HG03354 (cell line): Measurements from ENCODE around the gene HPSE2.

ENCODE experiments used
- ATAC-seq: cut with Tn5 transposase; IDR thresholded peaks from one replicate; pipeline ENCODE4 v1.9.1; 2021; ENCODE audit warnings: mild to moderate bottlenecking; ENCODE audit not compliant: unreplicated experiment, poor library complexity, severe bottlenecking

Gene HPSE2

DNA sequence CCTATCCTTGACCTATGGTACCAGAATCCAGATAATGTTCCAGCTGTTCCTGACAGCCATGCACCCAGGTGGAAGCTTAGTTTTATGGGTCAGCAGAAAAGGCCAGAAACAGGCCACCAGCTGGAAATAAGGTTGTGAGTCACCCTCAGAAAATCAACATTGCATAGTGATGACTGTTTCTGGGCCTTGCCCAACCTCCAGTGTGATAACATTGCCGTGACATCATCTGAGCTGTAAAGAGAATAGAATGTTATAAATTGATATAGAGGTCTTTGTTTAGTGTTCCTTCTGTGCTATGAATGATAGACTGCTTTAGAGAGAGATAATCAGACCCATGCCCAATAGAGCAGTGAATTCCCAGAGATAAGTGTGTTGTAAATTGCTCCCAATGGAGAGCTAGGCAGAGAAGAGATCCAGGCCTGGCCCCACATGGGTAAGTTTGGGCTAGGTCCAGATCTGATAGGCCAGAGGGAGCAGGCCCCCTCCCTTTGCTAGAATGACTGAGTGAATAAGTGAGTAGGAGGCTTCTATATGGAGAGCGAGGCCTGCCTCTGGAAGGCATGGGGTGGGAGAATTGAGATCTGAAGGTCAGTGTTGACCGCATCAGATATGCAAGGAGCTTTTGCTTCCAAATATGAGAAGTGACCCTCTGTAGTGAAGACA lies 774.7 kb downstream of the HPSE2 start:
- no peak for ATAC-seq

GRCh38 chr10:98458809-98459784 lies 776.6 kb downstream of the HPSE2 start:
- ATAC-seq: no peak

DNA sequence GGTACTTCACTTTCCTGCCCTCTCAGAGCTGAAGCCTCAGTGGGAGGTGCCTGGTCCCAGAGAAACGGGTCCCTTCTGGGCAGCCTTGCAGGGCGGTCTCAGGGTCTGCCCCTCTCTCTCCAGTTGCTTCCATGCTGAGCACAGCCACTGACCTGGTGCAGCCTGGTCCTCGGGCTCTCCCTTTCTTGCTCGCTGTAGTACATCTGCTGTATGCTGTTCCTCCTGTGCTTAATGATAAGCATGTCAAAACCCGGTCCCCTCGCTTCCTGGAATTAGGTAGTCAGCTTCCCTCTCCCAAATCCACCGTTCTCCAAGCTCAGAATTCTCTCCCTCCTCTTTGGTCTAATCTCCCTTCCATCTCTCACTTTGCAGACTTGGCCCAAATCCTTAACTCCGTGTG lies 777.9 kb downstream of the HPSE2 start:
- ATAC-seq: no peak

- no peak for ATAC-seq
These were observed 778.8 kb downstream of the HPSE2 start for GRCh38 chr10:98456686-98457482.

DNA sequence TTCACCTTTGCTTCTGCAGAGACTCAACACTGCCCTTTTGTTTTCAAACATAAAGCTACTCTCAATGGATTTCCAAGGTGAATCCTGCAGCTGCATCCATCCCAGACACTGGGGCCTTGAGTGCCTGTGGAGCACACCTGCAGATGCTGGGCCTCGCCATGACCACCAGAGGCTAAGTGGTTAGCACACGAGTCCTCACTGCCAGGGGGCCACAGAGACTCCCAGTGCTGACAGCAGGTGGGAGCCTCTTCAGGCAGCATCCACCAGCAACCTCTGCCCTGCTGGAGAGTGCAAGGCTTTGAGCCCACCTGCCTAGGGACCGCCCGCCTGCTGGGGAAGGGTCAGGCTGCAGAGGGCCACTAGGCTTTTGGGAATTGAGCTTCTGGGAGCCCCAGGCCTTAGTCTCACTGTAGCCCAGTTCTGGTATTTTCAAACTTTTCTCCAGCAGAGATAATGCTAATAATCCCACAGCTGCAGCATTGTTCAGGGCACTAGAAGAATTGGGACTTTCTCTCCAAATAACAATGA lies 779.5 kb downstream of the HPSE2 start:
- no peak for ATAC-seq

GRCh38 chr10:98453729-98454128 lies 781.9 kb downstream of the HPSE2 start:
- no peak for ATAC-seq

DNA sequence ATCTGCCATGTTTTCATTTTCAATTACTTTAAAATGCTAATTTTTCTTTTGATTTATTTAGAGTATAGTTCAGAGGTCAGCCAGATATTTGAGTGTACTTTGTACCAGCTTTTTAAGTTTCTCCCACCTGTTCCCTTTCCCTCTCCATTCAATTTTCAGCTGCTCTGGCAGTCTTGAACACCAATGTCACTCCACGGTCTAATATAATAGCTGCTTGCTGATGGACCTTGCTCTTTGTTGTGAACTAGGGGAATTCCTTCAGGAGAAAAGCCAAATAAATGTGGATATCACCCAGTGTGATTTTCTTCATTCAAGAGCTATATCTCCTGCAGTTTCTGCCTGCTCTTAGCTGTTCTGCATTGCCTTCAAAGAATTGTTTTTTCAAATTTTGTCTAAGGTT lies 785.0 kb downstream of the HPSE2 start:
- ATAC-seq: no peak

DNA sequence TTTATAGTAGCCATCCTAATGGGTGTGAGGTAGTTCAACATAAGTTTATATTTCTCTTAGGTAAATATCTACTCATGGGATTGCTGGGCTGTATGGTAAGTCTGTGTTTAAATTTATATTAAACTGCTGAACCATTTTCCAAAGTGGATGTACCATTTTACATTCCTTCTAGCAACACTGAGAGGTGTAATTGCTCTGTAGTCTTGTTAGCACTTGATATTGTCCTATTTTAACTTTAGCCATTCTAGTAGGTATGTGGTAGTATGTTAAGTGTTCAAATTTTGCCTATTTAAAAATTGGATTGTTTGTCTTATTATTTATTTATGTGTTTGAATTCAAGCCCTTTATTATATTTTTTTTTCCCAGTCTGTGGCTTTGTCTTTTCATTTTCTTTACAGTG lies 786.4 kb downstream of the HPSE2 start:
- ATAC-seq: no peak

DNA sequence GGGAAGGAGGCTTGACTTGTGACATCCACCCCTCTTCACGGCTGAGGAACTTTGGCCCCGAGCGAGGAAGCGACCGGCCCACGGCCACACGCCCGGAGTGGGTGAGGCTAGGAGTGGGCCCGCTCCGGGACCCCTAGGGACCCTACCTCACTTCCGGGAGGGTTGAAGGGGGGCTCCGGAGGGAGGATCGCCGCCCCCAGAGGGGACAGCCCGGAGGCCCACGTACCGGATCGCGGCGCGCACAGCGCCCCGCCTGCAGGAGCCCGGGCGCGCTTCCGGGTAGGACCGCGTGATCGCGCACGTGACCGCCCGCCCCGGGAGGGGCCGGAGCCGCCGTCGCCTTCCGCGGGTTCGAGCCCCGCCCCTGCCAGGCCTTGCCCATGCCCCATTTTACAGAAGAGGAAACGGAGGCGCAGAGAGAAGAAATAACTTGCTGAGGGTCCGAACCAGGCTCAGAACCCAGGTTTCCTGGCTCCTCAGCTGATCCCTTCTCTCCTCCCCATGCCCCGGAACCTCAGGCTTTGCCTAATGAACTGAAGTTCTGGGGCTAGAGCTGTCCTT lies 788.9 kb downstream of the HPSE2 start, which contains the start of gene HPS1:
Gene HPS1 (minus strand): TSS at position 275 of the 561 bp plus-strand sequence. CDS start 3,695 bp downstream, outside the sequence.
- peak; percentile 87 for ATAC-seq

- peak; percentile 28 for ATAC-seq
These were observed 789.4 kb downstream of the HPSE2 start for GRCh38 chr10:98446151-98446660.

GRCh38 chr10:98445200-98445812 lies 790.3 kb downstream of the HPSE2 start:
- no peak for ATAC-seq

DNA sequence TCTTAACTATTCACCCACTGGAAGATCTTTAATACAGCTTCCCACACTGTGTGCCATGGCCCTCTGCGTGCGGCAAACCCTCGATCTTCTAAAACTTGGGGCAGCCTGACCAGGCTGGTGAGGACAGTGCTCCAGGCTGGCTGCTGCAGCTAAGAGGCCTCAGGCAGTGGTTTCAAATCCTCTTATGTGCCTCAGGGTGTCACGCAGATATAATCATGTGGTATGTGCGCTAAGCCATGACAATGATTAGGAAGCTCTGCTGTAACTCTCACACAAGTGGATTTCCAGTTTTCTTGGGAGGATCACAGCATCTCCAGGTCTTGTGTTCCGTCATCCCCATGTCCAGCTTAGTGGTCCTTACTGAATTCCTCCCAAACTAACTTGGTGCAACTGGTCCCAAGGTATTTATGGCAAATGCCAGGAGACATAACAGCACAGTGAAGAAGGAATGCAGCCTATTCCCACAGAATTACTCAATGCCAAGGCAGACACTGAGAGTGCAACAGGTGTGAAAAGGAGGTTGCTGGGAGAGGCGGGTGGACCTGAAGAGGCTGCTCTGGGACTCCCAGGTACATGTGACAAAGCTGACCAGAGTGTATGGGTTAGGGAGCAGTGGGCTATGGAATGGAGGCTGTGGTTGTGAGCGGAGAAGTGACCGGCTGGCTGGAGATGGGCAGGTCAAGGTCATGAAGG lies 791.2 kb downstream of the HPSE2 start:
- no peak for ATAC-seq

- no peak for ATAC-seq
These were observed 796.9 kb downstream of the HPSE2 start for GRCh38 chr10:98438715-98439114.

DNA sequence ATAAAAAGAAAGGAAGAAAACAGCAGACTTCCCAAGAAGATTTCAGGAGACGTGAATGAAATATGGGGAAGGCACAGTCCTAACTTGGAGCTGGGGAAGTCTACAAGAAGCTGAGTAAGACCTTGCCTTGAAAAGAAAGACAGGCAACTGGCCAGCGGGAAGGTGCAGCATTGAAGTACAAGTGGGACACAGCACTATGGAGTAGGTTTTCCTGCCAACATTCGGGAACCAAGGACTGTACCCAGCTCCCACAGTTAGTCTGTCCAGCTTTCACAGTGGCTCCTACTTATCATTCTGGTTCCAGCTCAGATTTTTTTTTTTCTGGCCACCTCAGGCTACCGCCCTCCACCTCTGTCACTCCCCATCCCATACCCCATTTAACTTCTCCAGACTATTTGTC lies 798.9 kb downstream of the HPSE2 start:
- no peak for ATAC-seq

- ATAC-seq: no peak
These were observed 800.5 kb downstream of the HPSE2 start for GRCh38 chr10:98435178-98435577.

DNA sequence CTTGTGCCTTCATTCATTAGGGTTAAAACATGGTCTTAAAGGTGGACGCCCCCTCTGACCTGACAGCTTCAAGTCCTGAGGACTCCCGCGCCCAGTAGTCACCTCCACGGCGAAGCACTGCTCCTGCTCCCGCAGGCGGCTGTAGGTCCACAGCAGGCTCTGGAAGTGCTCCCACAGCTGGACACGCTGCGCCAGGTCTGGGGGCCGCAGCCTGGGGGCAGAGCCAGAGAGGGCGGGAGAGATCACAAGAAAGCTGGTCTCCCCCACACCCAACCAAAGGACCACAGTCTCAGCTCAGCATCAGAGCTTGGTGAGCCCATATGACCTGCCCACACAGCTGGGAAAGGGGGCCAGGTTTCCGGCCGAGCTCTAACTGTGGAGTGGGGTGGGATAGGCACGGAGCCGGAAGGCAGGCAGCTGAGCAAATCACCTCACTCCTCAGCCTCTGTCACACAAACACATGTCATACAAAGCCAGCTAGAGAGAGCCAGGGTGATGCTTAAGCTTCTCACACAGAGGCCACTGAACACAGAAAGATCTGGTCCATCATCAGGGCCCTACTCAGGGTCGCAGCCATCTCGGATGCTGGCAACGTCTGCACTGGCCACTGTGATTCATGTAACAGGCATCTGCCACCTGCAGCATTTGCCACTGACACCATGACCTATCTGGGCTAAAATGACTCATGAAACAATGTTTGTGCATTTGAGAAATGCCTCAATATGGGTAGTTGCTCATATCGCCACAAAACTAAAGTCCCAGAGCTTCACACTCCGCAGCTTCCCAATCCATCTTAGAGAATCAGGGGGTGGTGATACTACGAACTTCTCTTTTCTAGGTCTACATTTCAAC lies 801.5 kb downstream of the HPSE2 start:
- ATAC-seq: no peak

- ATAC-seq: no peak
These were observed 802.3 kb downstream of the HPSE2 start for GRCh38 chr10:98433371-98433770.

- no peak for ATAC-seq
These were observed 803.3 kb downstream of the HPSE2 start for GRCh38 chr10:98432330-98432729.
